MCF 10A (cell line): ENCODE data around the gene SPATA25. TPM values are rescaled to one million over a fixed set of nuclear protein-coding genes. Genes with fewer than 3 reads are reported as not detected.
A peak's percentile ranks its signal among the peaks of the same experiment; 100 is the strongest.

Experiments
- BruUV-seq: library from RNA; stranded (reverse); fragments of 400-500 nt; replicated peaks from 2 replicates; lab custom pipeline; 2021; lab: Mats Ljungman, UMichigan
- CTCF ChIA-PET: fragments of 300-600 bp; sonication (Branson Sonifier 250); formaldehyde crosslinking; extraction: SDS; loops from one replicate; lab custom pipeline; 2021; ENCODE audit warnings: antibody characterized with exemption, inconsistent platforms; lab: Yijun Ruan, JAX
- POLR2A ChIA-PET: fragments of 300-600, 350-650 bp; sonication (Branson Sonifier 250); formaldehyde crosslinking; extraction: SDS; loops from one replicate; lab custom pipeline; 2020; ENCODE audit warnings: antibody characterized with exemption, inconsistent platforms; lab: Yijun Ruan, JAX
- DNase-seq: peaks from one replicate; pipeline ENCODE4 v3.0.0-alpha.2; 2018; ENCODE audit not compliant: unreplicated experiment
- H3K27ac Mint-ChIP-seq: one replicate; pipeline ENCODE4 v1.8.0; 2022; ENCODE audit warnings: mild to moderate bottlenecking, low read depth, mixed read lengths; ENCODE audit not compliant: unreplicated experiment
- H3K27me3 Mint-ChIP-seq: one replicate; pipeline ENCODE4 v1.8.0; 2022; ENCODE audit warnings: mixed read lengths; ENCODE audit not compliant: insufficient read depth, unreplicated experiment
- H3K36me3 Mint-ChIP-seq: one replicate; pipeline ENCODE4 v1.8.0; 2022; ENCODE audit warnings: mild to moderate bottlenecking, moderate library complexity, mixed read lengths; ENCODE audit not compliant: insufficient read depth, unreplicated experiment
- H3K4me1 Mint-ChIP-seq: one replicate; pipeline ENCODE4 v1.8.0; 2022; ENCODE audit warnings: mixed read lengths; ENCODE audit not compliant: insufficient read depth, unreplicated experiment
- H3K4me3 Mint-ChIP-seq: one replicate; pipeline ENCODE4 v1.8.0; 2022; ENCODE audit warnings: mild to moderate bottlenecking, moderate library complexity, mixed read lengths; ENCODE audit not compliant: unreplicated experiment
- H3K9me3 Mint-ChIP-seq: one replicate; pipeline ENCODE4 v1.8.0; 2022; ENCODE audit warnings: mixed read lengths; ENCODE audit not compliant: unreplicated experiment
- intact Hi-C: fragments of 100-400 bp; cut with micrococcal nuclease; formaldehyde crosslinking; loops from 2 replicates; pipeline ENCODE4 v1.14.1; 2022
- total RNA-seq: library from RNA; stranded (reverse); gene quantifications from 2 replicates; pipeline ENCODE4 v1.2.3, GENCODE V29; 2022
- TF ChIP-seq, protein P1 (sequence below): fragments of 200-600 bp; IDR thresholded peaks from one replicate; pipeline ENCODE4 v1.8.0; 2022; ENCODE audit warnings: antibody characterized with exemption, mild to moderate bottlenecking; ENCODE audit not compliant: unreplicated experiment

Gene SPATA25
- total RNA-seq, 1 experiment from 2014 or later: 0.72 TPM

DNA sequence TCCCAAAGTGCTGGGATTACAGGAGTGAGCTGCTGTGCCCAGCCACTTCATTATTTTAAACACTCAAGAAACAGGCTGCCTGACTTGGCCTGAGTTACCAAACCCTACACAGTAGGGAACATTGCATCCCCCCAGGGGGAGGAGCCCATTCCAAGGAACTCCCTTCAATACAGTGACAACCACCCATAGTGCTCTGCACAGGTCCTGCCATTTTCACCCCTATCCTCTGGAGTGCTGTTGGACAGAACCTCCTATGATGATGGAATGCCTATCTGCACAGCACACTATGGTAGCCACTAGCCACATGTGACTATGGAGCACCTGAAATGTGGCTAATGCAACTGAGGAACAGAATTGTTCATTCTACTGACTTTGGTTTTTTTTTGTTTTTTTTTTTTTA is 42.0 kb downstream of the SPATA25 start:
- no peaks in the 10 kb centered on the region for H3K9me3 Mint-ChIP-seq
- POLR2A ChIA-PET: interaction anchor here (0.6 to 1.6 kb wide), 4 partner anchors 10 to 23 kb away, joined by 3 to 5 read pairs (median 4); partner anchors contain the start of gene SNX21
- DNase-seq: no peak
- no TSS peak for BruUV-seq
- H3K36me3 Mint-ChIP-seq: peaks cover 58% of the 10 kb centered on the region
- no peak overlapping the region for H3K27ac Mint-ChIP-seq
- intact Hi-C loops: no loop called here
- CTCF ChIA-PET: interaction anchor here (0.6 to 1.9 kb wide), 2 partner anchors 125 to 409 kb away, joined by 3 to 6 read pairs; no protein-coding TSS in a partner anchor
- H3K27me3 Mint-ChIP-seq: no peaks in the 10 kb centered on the region
- TF ChIP-seq, protein P1, sequence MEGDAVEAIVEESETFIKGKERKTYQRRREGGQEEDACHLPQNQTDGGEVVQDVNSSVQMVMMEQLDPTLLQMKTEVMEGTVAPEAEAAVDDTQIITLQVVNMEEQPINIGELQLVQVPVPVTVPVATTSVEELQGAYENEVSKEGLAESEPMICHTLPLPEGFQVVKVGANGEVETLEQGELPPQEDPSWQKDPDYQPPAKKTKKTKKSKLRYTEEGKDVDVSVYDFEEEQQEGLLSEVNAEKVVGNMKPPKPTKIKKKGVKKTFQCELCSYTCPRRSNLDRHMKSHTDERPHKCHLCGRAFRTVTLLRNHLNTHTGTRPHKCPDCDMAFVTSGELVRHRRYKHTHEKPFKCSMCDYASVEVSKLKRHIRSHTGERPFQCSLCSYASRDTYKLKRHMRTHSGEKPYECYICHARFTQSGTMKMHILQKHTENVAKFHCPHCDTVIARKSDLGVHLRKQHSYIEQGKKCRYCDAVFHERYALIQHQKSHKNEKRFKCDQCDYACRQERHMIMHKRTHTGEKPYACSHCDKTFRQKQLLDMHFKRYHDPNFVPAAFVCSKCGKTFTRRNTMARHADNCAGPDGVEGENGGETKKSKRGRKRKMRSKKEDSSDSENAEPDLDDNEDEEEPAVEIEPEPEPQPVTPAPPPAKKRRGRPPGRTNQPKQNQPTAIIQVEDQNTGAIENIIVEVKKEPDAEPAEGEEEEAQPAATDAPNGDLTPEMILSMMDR: no peak
- no peak overlapping the region for H3K4me3 Mint-ChIP-seq
- H3K4me1 Mint-ChIP-seq: no peaks in the 10 kb centered on the region

DNA sequence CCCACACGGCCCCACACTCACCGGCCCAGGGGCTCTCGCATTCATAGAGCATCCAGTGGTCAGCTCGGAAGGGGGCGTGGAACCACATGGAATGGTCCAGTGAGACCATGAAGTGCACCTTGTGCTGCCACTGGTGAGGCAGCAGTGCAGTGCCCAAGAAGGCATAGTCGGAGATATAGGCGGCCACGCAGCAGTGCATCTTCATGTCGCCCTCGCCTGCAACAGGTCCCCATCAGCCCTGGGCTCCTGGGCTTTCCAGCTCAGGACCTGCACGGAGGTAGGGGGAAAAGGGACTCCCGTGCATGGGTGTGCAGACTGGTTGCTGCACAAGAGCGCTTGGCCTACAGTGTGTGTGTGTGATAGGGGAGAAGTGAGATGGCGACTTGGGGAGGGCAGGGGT is 43.9 kb downstream of the SPATA25 start:
- intact Hi-C loops: no loop called here
- TF ChIP-seq, protein P1: no peak
- no peaks in the 10 kb centered on the region for H3K9me3 Mint-ChIP-seq
- BruUV-seq: no TSS peak
- H3K4me3 Mint-ChIP-seq: no peak overlapping the region
- ChIA-PET CTCF (interaction anchor here (1.9 to 2.0 kb wide), 2 partner anchors 44 to 127 kb away, joined by 6 read pairs; no protein-coding TSS in a partner anchor), POLR2A (no interaction called here)
- no peak for DNase-seq
- peaks cover 70% of the 10 kb centered on the region for H3K36me3 Mint-ChIP-seq
- no peaks in the 10 kb centered on the region for H3K27me3 Mint-ChIP-seq
- no peaks in the 10 kb centered on the region for H3K4me1 Mint-ChIP-seq
- H3K27ac Mint-ChIP-seq: no peak overlapping the region

DNA sequence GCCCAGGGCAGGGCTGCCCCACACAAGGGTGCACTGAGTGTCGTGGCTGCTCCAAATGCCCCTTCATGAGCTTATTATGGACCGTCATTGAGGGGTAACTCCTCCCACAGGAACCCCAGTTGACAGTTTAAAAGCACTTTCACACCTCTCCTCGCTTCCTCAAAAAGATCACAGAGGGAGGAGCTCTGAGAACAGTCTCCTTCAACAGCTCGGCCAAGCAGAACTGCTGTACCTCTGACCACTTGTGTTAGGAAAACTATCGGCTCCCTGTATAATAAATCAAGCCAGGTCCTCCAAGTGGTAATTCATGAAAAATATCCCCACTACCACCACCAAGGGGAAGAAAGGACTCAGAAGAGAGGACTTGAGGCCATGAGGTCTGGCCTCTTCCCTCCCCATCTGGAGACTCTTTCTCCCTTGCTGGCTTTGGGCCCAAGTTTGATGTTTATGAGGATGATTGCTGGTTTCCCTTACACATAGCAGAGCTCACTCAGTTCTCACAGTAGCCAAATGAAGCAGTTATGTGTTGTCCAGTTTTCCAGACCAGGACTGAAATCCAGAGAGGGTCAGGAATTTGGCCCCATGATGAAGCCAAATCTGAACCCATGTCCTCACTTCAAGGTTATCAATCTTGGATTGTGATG is 45.1 kb downstream of the SPATA25 start:
- Mint-ChIP-seq H3K4me3 (no peak overlapping the region), H3K27me3 (no peaks in the 10 kb centered on the region), H3K4me1 (no peaks in the 10 kb centered on the region), H3K9me3 (no peaks in the 10 kb centered on the region), H3K36me3 (peaks cover 67% of the 10 kb centered on the region), H3K27ac (peak overlapping the region; percentile 31)
- POLR2A ChIA-PET: interaction anchor here (0.9 to 1.6 kb wide), 7 partner anchors 7 to 246 kb away, joined by 3 to 8 read pairs (median 4); partner anchors contain the start of genes ACOT8, SNX21, ZSWIM1 and ZSWIM3
- TSS peak; percentile 11 for BruUV-seq
- TF ChIP-seq, protein P1: no peak
- intact Hi-C loops: no loop called here
- CTCF ChIA-PET: interaction anchor here (0.7 to 2.0 kb wide), 3 partner anchors 14 to 405 kb away, joined by 3 to 6 read pairs (median 3); partner anchors contain the start of gene ACOT8
- no peak for DNase-seq

DNA sequence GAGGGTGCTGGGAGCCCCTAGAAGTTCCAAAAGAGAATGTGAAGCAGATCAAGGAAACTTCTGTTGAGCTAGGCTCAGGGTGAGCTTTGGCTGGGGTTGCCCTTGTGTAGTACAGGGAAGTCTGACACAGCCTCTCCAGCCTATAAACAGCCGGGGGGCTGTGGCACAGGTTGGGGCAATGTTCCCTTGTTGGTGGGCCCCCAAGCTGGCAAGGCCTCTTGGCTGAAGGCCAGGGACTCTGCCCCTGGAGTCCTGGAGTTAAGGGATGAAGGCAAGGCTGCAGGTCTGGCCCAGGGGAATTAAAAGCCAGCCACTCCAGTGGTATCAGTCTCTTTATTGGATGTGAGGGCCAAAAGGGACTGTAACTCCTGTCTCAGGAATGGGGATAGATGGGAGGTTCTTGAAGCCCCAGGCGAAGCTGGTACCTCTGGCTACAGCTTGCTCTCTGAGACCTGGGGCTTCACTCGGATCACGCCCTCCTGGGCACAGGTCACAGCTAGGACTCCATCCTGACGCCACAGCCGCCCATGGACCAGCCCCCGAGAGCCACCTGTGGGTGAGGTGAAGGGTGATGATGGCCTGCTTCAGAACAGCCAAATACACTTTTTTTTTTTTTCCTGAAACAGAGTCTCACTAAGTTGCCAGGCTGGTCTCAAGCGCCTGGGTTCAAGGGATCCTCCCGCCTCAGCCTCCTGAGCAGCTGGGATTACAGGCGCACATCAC is 45.9 kb downstream of the SPATA25 start:
- H3K36me3 Mint-ChIP-seq: peaks cover 65% of the 10 kb centered on the region

More for the DNA sequence above, 45.9 kb downstream of the SPATA25 start:
- BruUV-seq: no TSS peak
- Mint-ChIP-seq H3K9me3 (no peaks in the 10 kb centered on the region), H3K27me3 (no peaks in the 10 kb centered on the region), H3K4me3 (no peak overlapping the region), H3K27ac (peak overlapping the region; percentile 31), H3K4me1 (peaks cover 7% of the 10 kb centered on the region)
- TF ChIP-seq, protein P1: no peak
- ChIA-PET POLR2A (interaction anchor here (0.9 to 1.6 kb wide), 7 partner anchors 8 to 93 kb away, joined by 3 to 8 read pairs (median 3); partner anchors contain the start of genes ACOT8, PCIF1, SNX21 and ZSWIM1), CTCF (interaction anchor here (0.5 to 1.1 kb wide), 2 partner anchors 15 to 1819 kb away, joined by 3 to 4 read pairs; partner anchors contain the start of gene ACOT8)
- intact Hi-C loops: no loop called here
- no peak for DNase-seq
